Endothelial cell of umbilical vein (primary cell): ENCODE measurements around the gene LHX2. TPM values are rescaled to one million over a fixed set of nuclear protein-coding genes. Genes with fewer than 3 reads are reported as not detected.

ENCODE experiments used
- BruUV-seq: library from RNA; stranded (reverse); fragments of 400-500 nt; replicated peaks from 2 replicates; lab custom pipeline; 2021; lab: Mats Ljungman, UMichigan
- CTCF ChIA-PET: fragments of 300-600, 350-600 bp; sonication (Branson Sonifier 250); formaldehyde crosslinking; loops from one replicate; lab custom pipeline; 2021; ENCODE audit warnings: antibody characterized with exemption, inconsistent platforms; lab: Charles Lee
- POLR2A ChIA-PET: fragments of 300-600, 350-600 bp; sonication (Branson Sonifier 250); formaldehyde crosslinking; loops from one replicate; lab custom pipeline; 2021; ENCODE audit warnings: antibody characterized with exemption, inconsistent platforms; lab: Charles Lee
- DNase-seq: peaks from one replicate; pipeline ENCODE4 v3.0.0-alpha.2; 2011; ENCODE audit warnings: low read depth, low spot score
- FAIRE-seq: peaks from 2 replicates; lab custom pipeline; 2011; peaks lifted over from hg19 to GRCh38; lab: Jason Lieb, UNC
- H2AFZ ChIP-seq: 2 replicates; pipeline ENCODE4 v1.6.0; 2012; ENCODE audit warnings: low read depth, low read length, control low read depth, inconsistent platforms
- H3K27ac ChIP-seq: 2 replicates; pipeline ENCODE4 v1.5.1; 2011; ENCODE audit warnings: low read depth, mild to moderate bottlenecking, control low read depth, low read length, moderate library complexity; ENCODE audit not compliant: insufficient read depth
- H3K27me3 ChIP-seq, 2 experiments: 2 replicates each; pipeline versions ENCODE4 v1.6.0 to v1.6.1; 2011; ENCODE audit warnings: low read length in 2 of 2, mixed read lengths in 1 of 2; ENCODE audit not compliant: control insufficient read depth in 2 of 2, insufficient read depth in 2 of 2
- H3K36me3 ChIP-seq, 2 experiments: 2 replicates in 1 of 2; 3 replicates in 1 of 2; pipeline ENCODE4 v1.5.1; 2011; ENCODE audit warnings: low read length in 2 of 2, mild to moderate bottlenecking in 1 of 2, moderate library complexity in 1 of 2; ENCODE audit not compliant: control insufficient read depth in 2 of 2, insufficient read depth in 2 of 2; ENCODE audit errors: extremely low read depth in 1 of 2
- H3K4me1 ChIP-seq: 3 replicates; pipeline ENCODE4 v1.5.1; 2011; ENCODE audit warnings: mild to moderate bottlenecking, low read length; ENCODE audit not compliant: control insufficient read depth, insufficient read depth; ENCODE audit errors: extremely low read depth
- H3K4me2 ChIP-seq: 2 replicates; pipeline ENCODE4 v1.6.1; 2011; ENCODE audit warnings: low read length, control low read depth, mixed read lengths; ENCODE audit not compliant: insufficient read depth
- H3K4me3 ChIP-seq, 3 experiments: fragments of 200-600 bp in 1 of 3; sonication (generic), shearing (Covaris generic) in 1 of 3; replicated peaks in 1 of 3; 2 replicates each; pipeline ENCODE4 v1.5.1; 2011 to 2016; ENCODE audit warnings: control low read depth in 3 of 3, low read length in 3 of 3, mild to moderate bottlenecking in 2 of 3, inconsistent platforms in 1 of 3, low read depth in 1 of 3, moderate library complexity in 1 of 3; ENCODE audit not compliant: insufficient read depth in 1 of 3
- H3K79me2 ChIP-seq: 2 replicates; pipeline ENCODE4 v1.6.0; 2012; ENCODE audit warnings: low read length, inconsistent platforms; ENCODE audit not compliant: control insufficient read depth, insufficient read depth
- H3K9ac ChIP-seq: replicated peaks from 2 replicates; pipeline ENCODE3; 2011; ENCODE audit warnings: low read length, control low read depth; ENCODE audit not compliant: insufficient read depth; ENCODE audit errors: extremely low read depth
- H3K9me1 ChIP-seq: replicated peaks from 3 replicates; pipeline ENCODE4 v1.6.0; 2011; ENCODE audit warnings: mild to moderate bottlenecking, low read length; ENCODE audit not compliant: control insufficient read depth, insufficient read depth; ENCODE audit errors: extremely low read depth
- H3K9me3 ChIP-seq: replicated peaks from 2 replicates; pipeline ENCODE4 v1.5.1; 2012; ENCODE audit warnings: low read length, inconsistent platforms; ENCODE audit not compliant: control insufficient read depth, insufficient read depth
- H4K20me1 ChIP-seq: replicated peaks from 2 replicates; pipeline ENCODE3; 2011; ENCODE audit warnings: mild to moderate bottlenecking, low read length; ENCODE audit not compliant: control insufficient read depth, insufficient read depth; ENCODE audit errors: extremely low read depth
- CTCF ChIP-seq, 2 donors: IDR thresholded peaks; 1 replicate in 1 of 2; 2 replicates in 1 of 2; pipeline ENCODE4 v1.5.1; 2011; ENCODE audit warnings: low read length in 2 of 2, mild to moderate bottlenecking in 2 of 2, moderate library complexity in 2 of 2, control low read depth in 1 of 2, inconsistent platforms in 1 of 2, low read depth in 1 of 2; ENCODE audit not compliant: insufficient read depth in 1 of 2; ENCODE audit errors: extremely low read depth in 1 of 2
- EZH2 ChIP-seq: IDR thresholded peaks from 2 replicates; pipeline ENCODE4 v1.6.1; 2012; ENCODE audit warnings: borderline replicate concordance, low read depth, mild to moderate bottlenecking, moderate library complexity, low read length, inconsistent platforms; ENCODE audit not compliant: severe bottlenecking
- FOS ChIP-seq: IDR thresholded peaks from 2 replicates; pipeline ENCODE4 v1.6.1; 2011; ENCODE audit warnings: mild to moderate bottlenecking, low read length, moderate library complexity, borderline replicate concordance; ENCODE audit not compliant: insufficient read depth
- GATA2 ChIP-seq: IDR thresholded peaks from 2 replicates; pipeline ENCODE4 v1.7.0; 2011; ENCODE audit warnings: low read depth, mild to moderate bottlenecking, moderate library complexity, mixed read lengths, low read length; ENCODE audit not compliant: insufficient read length, insufficient read depth
- JUN ChIP-seq: IDR thresholded peaks from 2 replicates; pipeline ENCODE4 v1.6.1; 2011; ENCODE audit warnings: borderline replicate concordance, low read depth; ENCODE audit not compliant: insufficient read length, insufficient read depth
- MAX ChIP-seq: IDR thresholded peaks from 2 replicates; pipeline ENCODE4 v1.6.1; 2011; ENCODE audit not compliant: insufficient read depth, insufficient read length
- MYC ChIP-seq: IDR thresholded peaks from one replicate; pipeline ENCODE4 v1.6.1; 2011; ENCODE audit warnings: mild to moderate bottlenecking, low read depth, low read length
- POLR2A ChIP-seq: IDR thresholded peaks from 2 replicates; pipeline ENCODE4 v1.6.1; 2012; ENCODE audit warnings: low read depth, mild to moderate bottlenecking, control low read depth, low read length
- POLR2AphosphoS5 ChIP-seq: IDR thresholded peaks from 2 replicates; pipeline ENCODE4 v1.6.1; 2012; ENCODE audit warnings: low read depth, mild to moderate bottlenecking, control low read depth, low read length, moderate library complexity; ENCODE audit not compliant: insufficient read depth
- dilution Hi-C: fragments of 300-500 bp; cut with MboI; formaldehyde crosslinking; loops from one replicate; pipeline ENCODE4 v1.15.0; 2019; ENCODE audit warnings: low sequenced_read_pairs; ENCODE audit not compliant: extremely low pct_ligation_motif_present
- intact Hi-C: fragments of 100-400 bp; cut with micrococcal nuclease; formaldehyde crosslinking; loops from one replicate; pipeline ENCODE4 v1.10.0; 2022
- polyA plus RNA-seq, 4 experiments: library from polyadenylated mRNA; depleted of rRNA in 3 of 4; stranded (reverse) in 3 of 4; unstranded in 1 of 4; fragments of >200 nt; gene quantifications; 2 replicates each; pipeline versions ENCODE4 v1.2.1 to v1.2.3, GENCODE V29; 2011 to 2012; ENCODE audit warnings: missing spikeins in 1 of 4
- total RNA-seq: library from RNA; stranded (reverse); gene quantifications from 2 replicates; pipeline ENCODE4 v1.2.3, GENCODE V29; 2021

LHX2 gene
- total and polyA plus RNA-seq, 2 donors (not counting 3 experiments of a cell fraction or from before 2014, with no cell fraction given), result not detected

GRCh38 chr9:124047251-124047672 lies 35.7 kb downstream of the LHX2 start:
- intact Hi-C loops, result loop anchor here (2.0 kb wide), 1 partner anchor 32 kb away; no protein-coding TSS in a partner anchor
- dilution Hi-C loops, result no loop called here
- H3K9ac ChIP-seq, result no peak overlapping the region
- no peak overlapping the region for H3K27ac ChIP-seq
- ChIA-PET CTCF (interaction anchor here (0.8 kb wide), 1 partner anchor 10 kb away, joined by 4 read pairs; no protein-coding TSS in a partner anchor), POLR2A (interaction anchor here (0.6 kb wide), 1 partner anchor 1819 kb away, joined by 3 read pairs; no protein-coding TSS in a partner anchor)
- H4K20me1 ChIP-seq, result no peaks in the 10 kb centered on the region
- no peaks in the 10 kb centered on the region for H3K9me1 ChIP-seq
- H3K27me3 ChIP-seq, result peaks cover 0 to 2% of the 10 kb centered on the region in 2 experiments
- no peak overlapping the region for H3K4me3 ChIP-seq
- DNase-seq (no peak), FAIRE-seq (peak; percentile 80)
- no peaks in the 10 kb centered on the region for H3K79me2 ChIP-seq
- no peak overlapping the region for H2AFZ ChIP-seq
- H3K9me3 ChIP-seq, result no peaks in the 10 kb centered on the region
- H3K36me3 ChIP-seq, result no peaks in the 10 kb centered on the region
- BruUV-seq, result no TSS peak
- TF ChIP-seq POLR2A, result no peak
- no peak overlapping the region for H3K4me2 ChIP-seq
- peaks cover 8% of the 10 kb centered on the region for H3K4me1 ChIP-seq

GRCh38 chr9:124050955-124051354 lies 39.4 kb downstream of the LHX2 start:
- no peak overlapping the region for H2AFZ ChIP-seq
- no peaks in the 10 kb centered on the region for H3K36me3 ChIP-seq
- POLR2A ChIA-PET, result no interaction called here
- no TSS peak for BruUV-seq
- H3K27me3 ChIP-seq, result no peaks in the 10 kb centered on the region
- dilution Hi-C loops, result no loop called here
- H4K20me1 ChIP-seq, result no peaks in the 10 kb centered on the region
- TF ChIP-seq GATA2 (no peak), POLR2AphosphoS5 (no peak), FOS (no peak), CTCF (IDR thresholded peaks at IDR 0.05; ENCODE audit: extremely low read depth in 1 of 2, insufficient read depth in 1 of 2, low read depth in 1 of 2, low read length in 2 of 2) (no peak), EZH2 (no peak), MAX (no peak), POLR2A (no peak), JUN (no peak), MYC (no peak)
- H3K9ac ChIP-seq, result no peak overlapping the region
- no peak for FAIRE-seq
- no peak overlapping the region for H3K4me3 ChIP-seq
- intact Hi-C loops, result no loop called here
- CTCF ChIA-PET, result interaction anchor here (4.1 kb wide), 1 partner anchor 10 kb away, joined by 19 read pairs; no protein-coding TSS in a partner anchor
- H3K9me3 ChIP-seq, result no peaks in the 10 kb centered on the region
- H3K27ac ChIP-seq, result no peak overlapping the region
- no peak overlapping the region for H3K4me2 ChIP-seq
- H3K4me1 ChIP-seq, result peaks cover 5% of the 10 kb centered on the region
- no peaks in the 10 kb centered on the region for H3K9me1 ChIP-seq
- DNase-seq, result no peak
- no peaks in the 10 kb centered on the region for H3K79me2 ChIP-seq
